ENCODE measurements around the gene RARS1. TPM values are rescaled to one million over a fixed set of nuclear protein-coding genes. Genes with fewer than 3 reads are reported as not detected.
"Not testable (repeated sequence)": the region's sequence is repeated elsewhere in the genome, so short reads cannot be mapped to it uniquely, and the experiment has no call there.

Gene RARS1
- total RNA-seq, 1 experiment from 2014 or later, result 137 TPM

DNA sequence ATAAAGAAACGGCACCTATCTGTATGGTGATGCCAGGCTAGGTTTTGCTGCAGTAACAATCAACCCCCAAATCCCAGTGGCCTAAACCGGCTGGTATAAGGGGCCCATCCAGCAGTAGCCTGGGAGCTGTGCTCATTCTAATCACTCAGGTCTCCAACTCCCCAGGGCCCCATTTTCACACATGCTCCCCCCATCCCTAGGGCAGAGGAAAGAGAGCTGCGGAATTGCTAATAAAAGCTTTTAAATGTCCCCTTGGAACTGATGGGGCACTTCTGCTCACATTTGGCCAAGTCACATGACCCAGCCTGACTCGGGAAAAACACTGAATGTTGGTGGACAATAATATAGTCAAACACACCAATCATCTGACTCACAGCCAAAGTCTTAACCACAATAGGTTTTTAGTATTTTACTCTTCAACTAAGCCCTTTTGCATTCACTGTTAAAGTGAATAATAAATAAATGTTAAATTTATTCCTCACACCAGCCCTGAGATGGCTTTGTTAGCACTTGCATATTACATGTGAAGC is 44.4 kb downstream of the RARS1 start:
- DNase-seq, result no peak
- CTCF ChIA-PET, result no interaction called here
- Mint-ChIP-seq H3K9me3 (ENCODE audit: low read depth, unreplicated experiment) (no peaks in the 10 kb centered on the region), H3K27ac (ENCODE audit: unreplicated experiment) (peak overlapping the region; percentile 51), H3K36me3 (ENCODE audit: insufficient read depth, unreplicated experiment) (peaks cover 23% of the 10 kb centered on the region), H3K27me3 (ENCODE audit: unreplicated experiment) (peaks cover 14% of the 10 kb centered on the region), H3K4me1 (ENCODE audit: low read depth, unreplicated experiment) (peaks cover 16% of the 10 kb centered on the region), H3K4me3 (ENCODE audit: low read depth, unreplicated experiment) (peak overlapping the region; percentile 68)
- no TSS peak for BruUV-seq (replicated peaks)
- intact Hi-C loops (cut with micrococcal nuclease; ENCODE audit: unreplicated experiment), result no loop called here
- TF ChIP-seq, protein P1, sequence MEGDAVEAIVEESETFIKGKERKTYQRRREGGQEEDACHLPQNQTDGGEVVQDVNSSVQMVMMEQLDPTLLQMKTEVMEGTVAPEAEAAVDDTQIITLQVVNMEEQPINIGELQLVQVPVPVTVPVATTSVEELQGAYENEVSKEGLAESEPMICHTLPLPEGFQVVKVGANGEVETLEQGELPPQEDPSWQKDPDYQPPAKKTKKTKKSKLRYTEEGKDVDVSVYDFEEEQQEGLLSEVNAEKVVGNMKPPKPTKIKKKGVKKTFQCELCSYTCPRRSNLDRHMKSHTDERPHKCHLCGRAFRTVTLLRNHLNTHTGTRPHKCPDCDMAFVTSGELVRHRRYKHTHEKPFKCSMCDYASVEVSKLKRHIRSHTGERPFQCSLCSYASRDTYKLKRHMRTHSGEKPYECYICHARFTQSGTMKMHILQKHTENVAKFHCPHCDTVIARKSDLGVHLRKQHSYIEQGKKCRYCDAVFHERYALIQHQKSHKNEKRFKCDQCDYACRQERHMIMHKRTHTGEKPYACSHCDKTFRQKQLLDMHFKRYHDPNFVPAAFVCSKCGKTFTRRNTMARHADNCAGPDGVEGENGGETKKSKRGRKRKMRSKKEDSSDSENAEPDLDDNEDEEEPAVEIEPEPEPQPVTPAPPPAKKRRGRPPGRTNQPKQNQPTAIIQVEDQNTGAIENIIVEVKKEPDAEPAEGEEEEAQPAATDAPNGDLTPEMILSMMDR (IDR thresholded peaks at IDR 0.05; ENCODE audit: unreplicated experiment), result no peak

DNA sequence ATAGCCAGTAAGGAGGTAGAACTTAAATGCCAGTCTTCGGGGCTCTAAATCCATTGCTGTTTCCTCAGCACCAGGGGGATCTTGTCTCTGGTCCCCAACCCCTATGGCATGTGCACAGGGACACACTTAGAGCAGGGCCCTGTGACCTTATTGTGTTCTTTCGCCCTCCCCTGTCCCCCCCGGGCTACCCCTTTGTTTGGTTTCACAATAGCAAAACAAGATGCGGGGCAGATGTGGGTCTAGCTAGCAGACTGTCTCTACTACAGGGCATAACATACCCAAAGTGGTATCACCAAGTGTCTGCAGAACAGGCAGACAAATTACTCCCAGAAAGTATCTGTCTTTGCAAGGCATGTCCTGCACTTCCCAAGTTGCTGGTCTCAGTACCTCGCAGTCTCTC is 44.9 kb downstream of the RARS1 start:
- TF ChIP-seq, protein P1 (IDR thresholded peaks at IDR 0.05; ENCODE audit: unreplicated experiment), result no peak
- Mint-ChIP-seq H3K27ac (ENCODE audit: unreplicated experiment) (no peak overlapping the region), H3K36me3 (ENCODE audit: insufficient read depth, unreplicated experiment) (peaks cover 23% of the 10 kb centered on the region), H3K9me3 (ENCODE audit: low read depth, unreplicated experiment) (no peaks in the 10 kb centered on the region), H3K4me1 (ENCODE audit: low read depth, unreplicated experiment) (peaks cover 16% of the 10 kb centered on the region), H3K27me3 (ENCODE audit: unreplicated experiment) (peaks cover 14% of the 10 kb centered on the region), H3K4me3 (ENCODE audit: low read depth, unreplicated experiment) (no peak overlapping the region)
- no peak for DNase-seq
- intact Hi-C loops (cut with micrococcal nuclease; ENCODE audit: unreplicated experiment), result no loop called here
- BruUV-seq (replicated peaks), result no TSS peak
- CTCF ChIA-PET, result no interaction called here

DNA sequence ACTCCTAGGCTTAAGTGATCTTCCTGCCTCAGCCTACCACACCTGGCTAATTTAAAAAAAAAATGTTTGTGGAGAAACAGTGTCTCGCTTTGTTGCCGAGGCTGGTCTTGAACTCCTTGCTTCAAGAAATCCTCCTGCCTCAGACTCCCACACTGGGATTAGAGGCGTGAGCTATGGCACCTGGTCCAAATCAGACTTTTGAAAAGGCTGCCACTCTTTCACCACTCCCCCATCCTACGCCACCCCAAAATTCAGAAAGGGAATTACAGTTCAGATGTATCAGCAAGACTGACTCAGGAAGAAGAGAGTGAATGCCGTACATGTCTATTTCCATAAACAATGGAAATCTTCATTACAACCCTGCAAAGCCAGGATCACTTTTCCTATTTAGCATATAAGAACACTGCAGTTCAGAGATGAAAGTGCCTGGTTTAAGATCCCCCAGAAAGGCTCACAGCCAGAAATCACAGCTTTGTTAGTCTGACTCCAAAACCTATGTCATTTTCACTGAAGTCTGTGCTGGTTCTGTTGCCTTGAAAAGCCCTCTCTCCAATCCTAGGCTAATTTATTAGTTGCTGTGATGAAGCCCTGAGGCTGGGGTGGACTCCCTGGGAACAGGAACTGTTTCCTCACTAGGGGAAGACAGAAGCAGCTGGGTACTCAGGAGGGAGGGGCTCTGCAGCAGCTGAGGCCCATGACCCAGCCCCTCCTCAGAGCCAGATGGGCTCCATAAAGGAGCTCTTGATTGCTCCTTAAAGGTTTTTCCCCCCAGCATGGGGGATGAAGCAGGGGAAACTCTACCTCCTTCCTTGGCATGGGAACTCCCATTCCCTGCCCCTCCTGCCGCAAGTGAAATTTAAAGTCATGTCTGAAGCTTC is 46.0 kb downstream of the RARS1 start:
- Mint-ChIP-seq H3K4me1 (ENCODE audit: low read depth, unreplicated experiment) (peaks cover 16% of the 10 kb centered on the region), H3K36me3 (ENCODE audit: insufficient read depth, unreplicated experiment) (peaks cover 23% of the 10 kb centered on the region), H3K27me3 (ENCODE audit: unreplicated experiment) (peaks cover 20% of the 10 kb centered on the region), H3K27ac (ENCODE audit: unreplicated experiment) (no peak overlapping the region), H3K4me3 (ENCODE audit: low read depth, unreplicated experiment) (no peak overlapping the region), H3K9me3 (ENCODE audit: low read depth, unreplicated experiment) (no peaks in the 10 kb centered on the region)
- TF ChIP-seq, protein P1 (IDR thresholded peaks at IDR 0.05; ENCODE audit: unreplicated experiment), result no peak
- CTCF ChIA-PET, result interaction anchor here (0.6 kb wide), 1 partner anchor 24 kb away, joined by 3 read pairs; no protein-coding TSS in a partner anchor
- BruUV-seq (replicated peaks), result no TSS peak
- DNase-seq, result no peak
- intact Hi-C loops (cut with micrococcal nuclease; ENCODE audit: unreplicated experiment), result no loop called here

DNA sequence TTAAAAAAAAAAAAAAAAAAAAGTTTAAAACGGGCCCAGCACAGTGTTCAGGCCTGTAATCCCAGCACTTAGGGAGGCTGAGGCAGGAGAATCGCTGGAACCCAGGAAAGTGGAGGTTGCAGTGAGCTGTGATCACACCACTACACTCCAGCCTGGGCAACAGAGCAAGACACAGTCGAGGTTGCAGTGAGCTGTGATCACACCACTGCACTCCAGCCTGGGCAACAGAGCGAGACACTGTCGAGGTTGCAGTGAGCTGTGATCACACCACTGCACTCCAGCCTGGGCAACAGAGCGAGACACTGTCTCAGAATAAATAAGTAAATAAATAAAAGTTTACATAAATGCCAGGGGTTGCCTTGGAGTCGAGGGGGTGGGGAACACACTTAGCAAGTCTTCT is 48.1 kb downstream of the RARS1 start:
- H3K4me1 Mint-ChIP-seq (ENCODE audit: low read depth, unreplicated experiment); intact Hi-C loops (cut with micrococcal nuclease; ENCODE audit: unreplicated experiment); BruUV-seq (replicated peaks); H3K4me3 Mint-ChIP-seq (ENCODE audit: low read depth, unreplicated experiment); DNase-seq; H3K9me3 Mint-ChIP-seq (ENCODE audit: low read depth, unreplicated experiment); H3K27ac Mint-ChIP-seq (ENCODE audit: unreplicated experiment): not testable (repeated sequence)
- Mint-ChIP-seq H3K36me3 (ENCODE audit: insufficient read depth, unreplicated experiment) (peaks cover 16% of the 10 kb centered on the region), H3K27me3 (ENCODE audit: unreplicated experiment) (peaks cover 40% of the 10 kb centered on the region)
- CTCF ChIA-PET, result interaction anchor here (0.7 kb wide), 1 partner anchor 739 kb away, joined by 3 read pairs; no protein-coding TSS in a partner anchor

Data from Calu3 (cell line).